ENCODE results near the gene CTNND2.

Gene CTNND2

DNA sequence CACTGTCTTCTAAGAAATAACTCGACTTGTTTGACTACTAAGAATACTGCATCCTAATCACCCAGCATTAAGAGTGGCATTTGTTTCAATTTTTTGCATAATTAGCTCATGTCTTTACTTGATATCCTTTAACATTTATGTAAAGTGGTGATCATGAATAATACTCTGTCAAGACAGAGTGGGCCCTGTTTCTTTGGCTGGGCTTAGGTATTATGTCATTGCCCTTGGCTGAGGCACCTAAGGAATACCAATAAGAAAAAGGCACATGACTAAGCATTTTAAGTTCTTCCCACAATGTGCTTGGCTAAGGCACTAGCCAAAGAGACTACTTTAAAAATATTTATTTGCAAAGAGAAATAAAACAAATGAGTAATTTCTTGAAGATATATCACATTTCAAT lies 308.1 kb downstream of the CTNND2 start:
- DNase-seq (ENCODE audit: low read depth) = no peak

DNA sequence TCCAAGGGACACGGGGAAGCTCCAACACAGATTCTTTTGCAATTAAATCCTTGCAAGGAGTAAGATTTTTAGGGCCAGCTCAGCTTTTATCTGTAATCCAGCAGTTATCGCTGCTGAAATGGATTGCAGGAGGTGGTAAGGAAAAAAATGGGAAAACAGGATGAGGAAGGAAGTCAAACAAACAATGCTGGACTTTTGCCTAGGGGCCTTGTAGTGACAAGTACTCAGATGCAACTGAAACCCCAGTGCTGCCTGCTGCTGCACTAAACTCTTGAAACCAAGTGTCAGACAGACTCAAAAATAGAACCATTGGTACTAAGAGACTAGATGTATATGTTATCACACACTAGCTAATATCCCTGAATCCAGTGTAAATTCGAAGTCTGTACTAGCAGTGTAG lies 309.2 kb downstream of the CTNND2 start:
- no peak for DNase-seq (ENCODE audit: low read depth)

DNA sequence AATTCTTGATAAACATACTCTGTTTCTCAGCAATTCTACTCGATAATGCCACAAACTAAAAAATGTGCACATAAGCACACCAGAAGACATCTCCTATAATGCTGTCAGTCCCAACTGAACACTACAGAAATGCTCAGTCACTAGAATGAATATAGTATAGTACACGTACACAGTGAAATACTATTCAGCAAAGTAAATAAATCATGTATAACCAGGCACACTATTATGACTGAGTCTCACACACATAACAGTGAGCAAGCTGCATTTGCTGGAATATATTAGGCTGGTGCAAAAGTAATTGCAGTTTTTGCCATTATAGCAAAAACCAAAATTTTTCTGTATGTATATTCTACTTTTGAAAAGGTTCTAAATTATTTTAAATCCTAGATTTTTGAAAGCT lies 310.2 kb downstream of the CTNND2 start:
- DNase-seq (ENCODE audit: low read depth) = no peak

DNA sequence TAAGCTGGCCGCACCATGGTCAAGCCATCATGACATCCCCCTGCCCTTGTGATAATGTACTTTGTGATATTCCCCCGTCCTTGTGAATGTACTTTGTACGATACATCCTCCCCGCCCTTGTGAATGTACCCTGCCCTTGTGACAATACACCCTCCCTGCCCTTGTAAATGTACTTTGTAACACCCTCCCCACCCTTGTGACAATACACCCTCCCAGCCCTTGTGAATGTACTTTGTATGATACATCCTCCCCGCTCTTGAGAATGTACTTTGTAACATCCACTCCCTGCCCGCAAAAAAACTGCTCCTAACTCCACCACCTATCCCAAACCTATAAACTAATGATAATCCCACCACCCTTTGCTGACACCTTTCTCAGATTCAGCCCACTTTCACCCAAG lies 313.8 kb downstream of the CTNND2 start:
- DNase-seq (ENCODE audit: low read depth) = no peak

DNA sequence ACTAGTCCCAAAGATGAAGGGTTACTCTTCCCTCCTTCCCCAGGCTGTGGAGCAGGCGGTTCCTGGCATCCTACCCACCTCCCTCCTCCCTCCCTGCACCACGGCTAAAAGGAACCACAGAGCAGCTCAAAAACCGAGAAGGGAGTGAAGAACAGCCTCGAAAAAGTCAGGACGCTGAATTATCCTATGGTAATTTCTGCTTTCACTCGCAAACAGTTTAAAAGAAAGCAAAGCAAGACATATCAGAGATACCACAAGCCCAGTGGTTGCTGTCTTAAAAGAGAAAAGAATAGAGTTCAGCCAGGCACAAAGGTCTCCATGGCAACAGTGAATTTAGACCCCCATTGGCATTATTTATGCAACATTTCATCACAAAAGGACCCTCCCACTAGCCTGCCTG lies 315.4 kb downstream of the CTNND2 start:
- no peak for DNase-seq (ENCODE audit: low read depth)

DNA sequence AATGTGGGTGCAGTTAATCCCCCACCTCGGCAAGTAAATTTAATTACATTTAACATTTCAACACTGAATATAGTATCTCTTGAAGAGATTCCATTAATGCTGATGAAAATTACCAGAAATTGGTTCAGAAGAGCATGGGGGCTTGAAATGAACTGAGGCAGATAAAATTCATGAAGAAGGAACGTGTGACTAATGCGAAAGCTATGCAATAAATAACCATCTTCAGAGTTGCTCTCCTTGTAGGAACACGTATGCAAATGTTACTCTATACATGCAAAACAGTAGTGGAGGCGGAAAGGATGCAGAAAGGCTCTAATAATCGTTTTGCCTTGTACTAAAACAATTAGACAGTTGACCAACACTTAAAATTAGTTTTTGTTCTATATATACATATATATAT lies 320.2 kb downstream of the CTNND2 start:
- DNase-seq (ENCODE audit: low read depth) = no peak

DNA sequence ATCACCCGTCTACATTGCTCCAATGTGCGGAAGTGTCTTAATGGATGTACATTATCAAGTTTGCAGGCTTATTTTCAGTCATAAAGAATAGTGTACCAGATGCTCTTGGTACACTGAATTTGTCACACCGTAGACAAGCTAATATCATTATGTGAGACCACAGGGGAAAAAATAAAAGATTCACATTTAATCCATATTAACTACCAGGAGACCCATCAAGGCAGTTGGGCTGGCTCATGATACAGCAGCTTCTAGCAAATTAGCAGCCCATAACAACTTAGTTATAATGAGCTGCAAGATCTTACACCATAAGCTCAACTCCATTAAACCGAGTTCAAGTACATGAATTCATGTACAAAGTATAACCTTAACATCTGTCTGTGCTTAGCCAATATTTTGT lies 324.9 kb downstream of the CTNND2 start:
- no peak for DNase-seq (ENCODE audit: low read depth)

DNA sequence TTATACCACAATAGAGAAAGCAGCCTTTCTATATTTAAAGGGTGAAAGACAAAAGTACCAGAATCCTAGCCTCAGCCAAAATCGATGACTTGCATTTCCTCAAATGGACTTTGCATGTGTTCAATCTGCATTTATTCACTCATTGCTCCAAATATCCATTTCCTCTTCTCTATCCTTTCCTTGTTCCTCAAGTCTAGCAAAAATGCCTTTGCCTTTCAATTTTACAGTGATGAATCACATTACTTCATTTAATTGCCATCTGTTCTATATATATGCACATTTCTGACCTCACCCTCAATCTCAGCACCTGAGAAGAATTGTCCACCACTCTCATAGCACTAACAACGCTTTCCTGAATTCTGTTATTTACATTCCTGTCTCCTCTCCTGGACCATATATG lies 329.5 kb downstream of the CTNND2 start:
- no peak for DNase-seq (ENCODE audit: low read depth)

DNA sequence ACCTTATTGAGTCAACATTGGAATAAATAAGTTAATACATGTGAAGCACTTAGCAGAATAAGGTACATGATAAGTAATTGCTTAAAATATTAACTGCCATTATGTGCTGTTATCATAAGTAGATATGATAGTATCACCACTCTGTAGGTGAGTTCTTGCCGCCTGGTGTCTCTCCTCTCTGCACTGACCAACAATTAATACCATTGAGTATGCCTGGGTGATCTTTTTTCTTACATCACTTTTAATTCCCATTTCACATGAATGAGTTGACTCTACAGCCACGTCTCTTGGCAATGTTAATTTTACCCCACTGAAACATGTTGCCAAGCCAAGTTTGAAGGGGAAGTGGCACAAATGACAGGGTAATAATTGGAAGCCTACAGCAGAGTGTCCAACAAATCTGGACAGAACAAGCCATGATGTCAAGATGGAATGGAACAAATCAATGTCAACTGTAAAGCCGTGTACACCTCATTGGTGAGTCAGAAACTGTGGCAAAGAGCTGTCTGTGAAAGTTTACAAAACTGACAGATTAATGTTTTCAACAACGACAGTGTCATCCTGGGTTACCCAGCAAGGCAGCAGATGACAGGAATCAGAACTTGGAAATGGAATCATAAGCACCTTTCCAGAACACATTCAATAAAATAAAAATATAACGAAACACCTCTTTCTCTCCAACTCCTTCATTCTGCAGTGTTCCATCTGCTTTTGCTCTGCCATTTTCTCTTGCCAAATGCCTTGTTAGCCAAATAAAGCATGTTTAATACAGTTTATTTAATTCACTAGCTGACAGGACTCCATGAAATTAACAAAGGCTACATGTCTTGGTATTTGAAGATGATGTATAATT lies 330.9 kb downstream of the CTNND2 start:
- DNase-seq (ENCODE audit: low read depth) = no peak

DNA sequence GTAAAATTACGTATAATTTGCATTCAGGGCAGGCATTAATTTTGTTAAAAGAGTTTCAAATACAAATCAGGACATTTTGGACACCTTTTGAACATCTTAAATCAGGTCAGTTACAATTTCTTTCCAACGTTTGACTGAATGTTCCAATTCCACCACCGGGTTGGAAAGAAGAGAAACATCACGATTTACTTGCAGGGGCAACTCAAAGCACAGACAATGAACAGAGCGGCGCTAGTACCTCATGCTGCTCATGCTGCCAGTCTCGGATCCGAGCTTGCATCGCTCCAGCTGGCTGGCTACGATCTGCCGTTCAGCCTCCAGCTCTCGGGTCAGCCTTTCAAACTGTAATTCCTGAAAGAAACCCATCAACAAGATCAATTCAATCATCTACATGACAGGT lies 339.5 kb downstream of the CTNND2 start:
- DNase-seq (ENCODE audit: low read depth) = no peak

DNA sequence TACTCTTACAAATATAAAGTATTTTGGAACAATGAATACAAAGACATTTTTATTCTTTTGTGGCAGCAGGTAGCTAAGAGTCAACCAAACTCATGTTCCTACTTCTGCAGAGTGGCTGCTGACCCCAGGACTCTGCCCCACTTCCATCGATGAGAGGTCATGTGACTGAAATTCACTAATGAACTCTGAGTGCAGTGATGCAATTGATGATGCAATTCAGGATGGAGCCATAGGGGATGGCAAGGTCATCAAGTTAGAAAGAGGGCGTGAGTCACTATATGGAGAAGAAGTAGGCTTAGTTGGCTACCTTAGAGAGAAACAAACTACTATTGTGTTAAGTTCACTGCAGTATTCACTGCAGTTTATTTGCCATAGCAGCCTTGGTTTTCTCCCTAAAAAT lies 340.4 kb downstream of the CTNND2 start:
- DNase-seq (ENCODE audit: low read depth) = no peak

DNA sequence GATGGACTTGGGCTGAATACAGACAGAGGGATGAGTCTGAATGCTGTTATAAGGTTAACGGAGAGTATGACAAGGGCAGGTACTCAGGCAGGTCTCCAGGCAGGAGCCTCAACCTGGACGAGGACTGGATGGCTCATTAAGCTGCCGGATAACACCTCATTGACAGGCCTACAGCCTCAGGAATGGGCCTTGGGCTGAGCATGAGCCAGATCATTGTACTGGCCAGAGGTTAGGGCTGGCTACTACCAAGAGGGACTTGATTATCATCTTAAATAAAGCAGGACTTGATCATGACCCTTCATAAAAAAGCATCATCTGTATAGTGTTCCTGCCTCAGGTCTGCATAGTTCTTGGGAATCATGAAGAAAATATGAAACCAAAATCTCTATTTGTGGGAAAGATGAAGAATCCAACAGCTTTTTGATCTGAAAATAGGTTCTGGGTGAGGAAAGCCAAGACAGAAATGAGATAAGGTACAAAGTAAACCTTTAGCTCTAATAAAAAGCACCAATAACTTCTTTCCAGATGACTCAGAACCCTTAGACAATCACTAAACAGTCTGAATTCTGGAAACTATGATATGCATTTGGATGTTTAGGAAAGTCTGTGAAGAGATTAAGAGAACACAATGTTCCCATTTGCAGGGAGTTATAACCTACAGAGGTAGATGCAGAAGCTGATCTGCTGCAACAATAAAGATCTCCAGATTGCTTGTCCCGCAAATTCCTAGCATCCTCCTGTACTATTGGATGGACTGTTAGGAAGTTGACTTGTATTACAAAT lies 343.1 kb downstream of the CTNND2 start:
- no peak for DNase-seq (ENCODE audit: low read depth)

DNA sequence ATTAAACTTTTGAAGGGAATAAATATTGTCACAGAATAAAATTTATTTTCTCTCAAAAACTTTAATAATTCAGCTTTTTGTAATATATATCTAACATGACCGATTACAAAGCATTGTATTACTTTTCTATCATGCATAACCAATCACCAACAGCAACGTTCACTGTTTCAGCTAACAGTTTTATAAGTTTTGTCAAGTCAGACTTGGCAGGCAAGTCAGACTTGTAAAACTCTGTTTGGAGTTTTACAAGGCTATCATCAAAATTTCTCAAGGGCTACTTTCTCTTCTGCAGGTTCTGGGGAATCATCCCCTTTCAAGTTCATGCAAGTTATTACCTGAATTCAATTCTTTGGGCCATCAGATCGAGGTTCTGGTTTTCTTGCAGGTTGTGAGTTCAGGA lies 347.2 kb downstream of the CTNND2 start:
- DNase-seq (ENCODE audit: low read depth) = no peak

DNA sequence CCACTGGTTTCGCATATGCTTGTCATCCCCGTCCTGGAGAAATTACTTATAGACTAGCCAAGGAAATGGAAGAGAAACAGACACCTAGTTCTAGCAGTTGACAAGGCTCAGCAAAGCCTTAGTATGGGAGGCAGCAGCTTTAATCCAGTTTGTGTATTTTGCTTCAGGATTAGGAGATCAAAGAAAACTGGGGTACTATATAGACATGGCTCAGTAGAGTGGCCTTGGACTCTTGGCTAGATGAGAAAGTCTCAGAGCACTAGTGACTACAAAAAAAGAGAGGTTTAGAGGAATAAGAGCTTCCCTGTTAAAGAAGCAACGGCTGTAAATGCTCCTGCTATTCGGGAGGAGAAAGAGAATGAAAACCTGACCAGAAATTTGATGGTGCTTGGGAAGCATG lies 349.1 kb downstream of the CTNND2 start:
- no peak for DNase-seq (ENCODE audit: low read depth)

DNA sequence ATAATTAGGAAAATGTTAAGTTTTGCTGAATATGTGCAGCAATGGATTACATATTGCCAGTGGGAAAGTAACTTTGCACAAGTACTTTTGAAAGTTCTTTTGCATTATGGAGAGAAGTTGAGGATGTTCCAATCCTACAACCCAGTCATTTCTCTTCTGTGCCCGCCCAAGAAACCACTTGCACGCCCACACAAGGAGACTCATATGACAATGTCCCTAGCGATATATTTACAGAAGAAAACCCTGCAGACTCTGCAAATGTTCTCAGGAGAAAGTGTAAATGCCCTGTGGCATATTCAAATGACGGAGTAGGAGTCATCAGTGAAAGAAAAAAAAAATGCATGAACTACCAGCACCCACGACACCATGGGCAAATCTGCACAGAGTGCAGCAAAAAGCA lies 356.5 kb downstream of the CTNND2 start:
- DNase-seq (ENCODE audit: low read depth) = no peak

DNA sequence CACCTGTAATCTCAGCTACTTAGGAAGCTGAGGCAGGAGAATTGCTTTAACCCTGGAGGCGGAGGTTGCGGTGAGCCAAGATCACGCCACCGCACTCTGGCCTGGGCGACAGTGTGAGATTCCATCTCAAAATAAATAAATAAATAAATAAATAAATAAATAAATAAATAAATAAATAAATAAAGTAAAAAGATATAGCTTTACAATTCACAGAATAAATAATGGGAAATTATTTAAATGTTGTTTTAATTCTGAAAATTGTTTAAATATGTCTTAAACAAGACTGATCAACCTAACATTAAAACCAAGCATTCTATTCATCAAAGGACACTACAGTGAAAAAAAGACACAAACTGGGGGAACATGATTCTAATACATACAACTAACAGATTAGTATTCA lies 357.1 kb downstream of the CTNND2 start:
- no peak for DNase-seq (ENCODE audit: low read depth)

DNA sequence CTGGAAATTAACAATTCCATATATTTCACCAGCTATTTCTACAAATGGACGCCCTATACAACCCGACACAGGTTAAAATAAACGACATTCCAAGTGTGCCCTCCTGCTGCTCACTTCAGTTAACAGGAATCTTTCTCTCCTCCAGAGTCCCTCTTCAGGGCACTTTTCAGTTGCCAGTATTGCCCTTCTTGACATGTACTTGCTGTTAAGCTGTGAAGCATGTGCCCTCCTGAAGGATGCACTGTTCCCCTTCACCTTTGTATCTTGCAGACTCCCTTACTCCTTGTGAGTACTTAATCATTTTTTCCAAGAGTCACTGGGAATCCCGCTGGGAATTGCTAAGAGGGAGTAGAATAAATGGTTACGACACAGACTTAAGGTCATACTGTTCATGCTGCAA lies 364.1 kb downstream of the CTNND2 start:
- no peak for DNase-seq (ENCODE audit: low read depth)

DNA sequence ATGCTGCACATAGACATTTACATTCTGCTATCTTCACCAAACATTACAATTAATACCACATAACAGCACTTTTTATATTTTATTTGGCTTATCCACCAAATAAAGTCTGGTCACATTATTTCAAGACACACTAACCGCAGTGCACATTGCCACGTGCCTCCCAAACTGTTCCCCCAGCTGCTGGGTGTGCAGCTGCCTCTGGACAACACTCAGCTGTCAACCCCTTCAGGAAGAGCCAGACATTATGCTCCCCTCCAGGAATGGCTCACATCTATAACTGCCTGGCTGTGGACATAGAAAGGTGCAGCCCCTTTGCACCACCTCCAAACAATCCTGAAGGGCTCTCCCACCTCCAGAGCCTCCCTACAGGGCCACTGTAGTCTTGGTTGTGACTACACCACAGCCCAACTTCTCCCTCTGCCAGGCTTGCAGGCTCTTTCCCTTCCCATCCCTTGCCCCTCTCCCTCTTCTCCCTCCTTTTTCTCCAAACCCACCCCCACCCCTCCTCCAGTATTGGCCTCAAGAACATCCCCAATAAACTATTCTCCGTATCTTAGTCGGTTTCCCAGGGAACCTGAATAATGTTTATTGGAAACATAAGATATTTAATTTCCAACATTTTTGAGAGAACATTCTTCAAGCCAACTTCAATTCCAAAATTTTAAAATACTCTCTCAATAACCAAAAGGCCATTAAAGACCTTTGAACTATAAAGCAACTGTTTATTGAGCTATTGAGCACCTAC lies 372.3 kb downstream of the CTNND2 start:
- no peak for DNase-seq (ENCODE audit: low read depth)

DNA sequence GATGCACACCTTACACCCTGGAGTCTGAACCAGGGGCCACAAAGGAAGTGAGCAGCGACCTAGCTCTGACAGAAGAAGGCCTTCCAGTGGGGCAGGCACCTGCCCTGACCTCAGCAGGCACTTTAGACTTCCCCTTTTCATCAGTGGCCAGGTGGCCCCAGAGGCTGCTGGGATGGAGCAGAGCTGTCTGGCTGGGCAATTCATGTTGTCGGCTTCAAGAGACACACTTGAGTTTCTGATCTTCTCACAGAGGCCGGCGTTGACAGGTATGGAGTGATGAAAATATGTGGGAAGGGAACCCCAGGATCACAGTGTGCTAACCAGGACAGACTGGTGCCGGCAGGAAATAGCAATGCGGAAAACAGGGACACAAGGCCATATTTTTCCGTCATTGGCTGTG lies 375.5 kb downstream of the CTNND2 start:
- no peak for DNase-seq (ENCODE audit: low read depth)

DNA sequence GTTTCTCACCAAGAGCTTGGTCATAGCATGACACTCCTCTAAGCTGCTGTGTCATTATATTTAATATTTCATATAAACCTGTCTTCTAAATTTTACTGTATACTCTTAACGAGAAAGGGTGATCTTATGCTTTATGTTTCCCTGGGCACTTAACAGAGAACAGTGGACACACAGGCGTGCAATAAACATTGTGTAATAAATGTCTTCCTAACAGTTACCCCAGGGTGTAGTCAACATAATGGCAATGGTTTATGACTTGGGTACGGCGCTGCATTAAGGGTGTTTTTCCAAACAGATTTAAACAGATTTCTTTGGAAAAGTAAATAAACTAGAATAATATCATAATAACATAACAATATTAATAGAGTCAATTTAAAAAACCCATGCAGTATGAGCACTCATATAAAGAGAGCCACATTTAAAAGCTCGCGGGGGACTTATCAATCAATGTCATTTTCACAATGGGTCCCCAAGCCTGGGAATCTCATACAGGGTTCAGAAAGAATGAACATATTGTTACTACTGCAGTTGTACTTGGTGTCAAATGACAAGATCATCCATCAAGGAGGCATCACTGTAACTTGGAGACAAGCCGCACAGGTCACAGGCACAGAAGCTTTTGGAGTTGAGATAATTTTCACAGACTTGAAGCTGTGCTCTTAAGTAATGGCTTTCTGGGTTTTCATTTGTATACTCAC lies 376.4 kb downstream of the CTNND2 start:
- DNase-seq (ENCODE audit: low read depth) = no peak

DNA sequence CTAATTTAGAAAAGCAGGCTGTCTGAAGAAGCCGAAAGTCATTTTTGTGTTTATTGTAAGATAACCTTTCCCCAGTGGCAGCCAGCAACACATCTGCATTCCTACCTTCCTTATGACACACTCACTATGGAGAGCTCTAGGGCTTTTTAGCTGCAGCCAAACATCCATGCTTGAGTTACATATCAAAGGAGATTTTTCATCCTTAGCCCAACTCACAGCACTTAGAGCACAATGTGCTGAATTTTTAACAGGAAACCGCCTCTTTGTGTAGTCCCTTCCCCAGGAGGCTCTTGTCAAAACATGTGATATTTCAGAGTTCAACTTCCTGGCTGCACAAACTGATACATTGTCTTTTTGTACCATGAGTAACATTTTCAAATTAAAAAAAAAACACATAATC lies 379.2 kb downstream of the CTNND2 start:
- DNase-seq (ENCODE audit: low read depth) = no peak

DNA sequence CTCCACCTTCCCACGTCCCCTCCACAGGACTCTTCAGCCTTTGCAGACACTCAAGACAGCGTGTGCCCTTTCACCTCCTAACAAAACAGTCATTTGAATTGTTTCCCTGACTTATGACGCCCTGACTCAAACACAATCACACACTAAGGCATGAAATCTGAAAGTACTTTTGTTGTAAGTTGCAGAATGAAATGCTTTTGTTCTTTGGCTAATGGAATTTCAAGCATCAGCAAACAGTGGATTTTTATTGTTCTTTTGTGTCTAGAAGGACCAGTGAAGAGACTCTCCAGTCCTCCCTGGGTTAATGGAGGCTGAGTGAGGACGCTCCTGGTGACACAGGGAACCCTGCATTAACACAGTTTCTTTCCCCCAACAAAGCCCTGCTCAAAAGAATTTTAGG lies 380.1 kb downstream of the CTNND2 start:
- no peak for DNase-seq (ENCODE audit: low read depth)
